ENCODE results near the gene GSDME. TPM values are rescaled to one million over a fixed set of nuclear protein-coding genes. Genes with fewer than 3 reads are reported as not detected.

Gene GSDME
- total and polyA plus RNA-seq, 2 of the 4 experiments (the other 2 are of a cell fraction) = 75.2 to 78.7 TPM

- no peak overlapping the region for H3K9ac ChIP-seq (ENCODE audit: low read depth, low read length)
- no TSS peak for BruUV-seq (replicated peaks)
- no peak overlapping the region for H2BK5ac ChIP-seq (ENCODE audit: low read depth, low read length, poor library complexity, severe bottlenecking)
- no peak overlapping the region for H2AK9ac ChIP-seq (replicated peaks; ENCODE audit: low read depth, low read length, poor library complexity)
- no peak overlapping the region for H3K14ac ChIP-seq (replicated peaks; ENCODE audit: low read depth, low read length)
- POLR2A ChIA-PET (ENCODE audit: unreplicated experiment) = no interaction called here
- no peak overlapping the region for H2BK20ac ChIP-seq (ENCODE audit: low read depth, low read length)
- no peaks in the 10 kb centered on the region for H3K79me1 ChIP-seq (ENCODE audit: low read depth in 1 of 2, low read length in 2 of 2)
- dilution Hi-C loops (cut with HindIII; ENCODE audit: low sequenced_read_pairs, unreplicated experiment) = no loop called here
- H4K91ac ChIP-seq (ENCODE audit: insufficient read depth, low read depth, low read length) = no peak overlapping the region
- no peak overlapping the region for H3K4ac ChIP-seq (ENCODE audit: low read depth, low read length)
- TF ChIP-seq POLR2A (IDR thresholded peaks at IDR 0.05; ENCODE audit: low read depth, low read length) (no peak), CEBPB (IDR thresholded peaks at IDR 0.05; ENCODE audit: low read depth, low read length) (no peak), MAZ (IDR thresholded peaks at IDR 0.05; ENCODE audit: borderline replicate concordance, low read depth, low read length) (no peak), RCOR1 (IDR thresholded peaks at IDR 0.05; ENCODE audit: insufficient replicate concordance, low read length) (no peak), MXI1 (IDR thresholded peaks at IDR 0.05; ENCODE audit: borderline replicate concordance, low read depth, low read length) (no peak), RFX5 (IDR thresholded peaks at IDR 0.05; ENCODE audit: low read depth, low read length) (no peak), MAFK (IDR thresholded peaks at IDR 0.05; ENCODE audit: low read depth, low read length) (no peak), RAD21 (IDR thresholded peaks at IDR 0.05; ENCODE audit: low read length) (no peak), CTCF (conservative IDR thresholded peaks at IDR 0.05; ENCODE audit: low read depth, low read length) (no peak)
- no peak for ATAC-seq (ENCODE audit: low read depth)
- H2AK5ac ChIP-seq (ENCODE audit: low read depth, low read length) = no peak overlapping the region
- H3K27me3 ChIP-seq (ENCODE audit: control insufficient read depth, insufficient read depth, low read length) = no peaks in the 10 kb centered on the region
- in situ Hi-C loops (cut with MboI; ENCODE audit: low sequenced_read_pairs) = no loop called here
- no peak overlapping the region for H3K18ac ChIP-seq (ENCODE audit: low read depth, low read length)
- intact Hi-C loops (cut with micrococcal nuclease) = no loop called here
- no peak overlapping the region for H2AFZ ChIP-seq (replicated peaks; ENCODE audit: low read length, poor library complexity)
- no peak for DNase-seq
- no peak overlapping the region for H3K56ac ChIP-seq (ENCODE audit: extremely low read depth, insufficient read depth, low read length)
- no peak overlapping the region for H3K27ac ChIP-seq (ENCODE audit: insufficient read depth, low read length)
- H4K8ac ChIP-seq (ENCODE audit: low read depth in 2 of 2, low read length in 2 of 2) = no peak overlapping the region
- CTCF ChIA-PET = no interaction called here
- 29% methylated on average over 1 of the region's 2 CpGs; no CpG with 5 or more reads in 1 of the 2 experiments for WGBS, 2 experiments (ENCODE audit: extremely low coverage in 2 of 2, insufficient read length in 1 of 2)
- no peaks in the 10 kb centered on the region for H3K9me3 ChIP-seq (ENCODE audit: control insufficient read depth, insufficient read depth, low read length)
- no peak overlapping the region for H3K4me2 ChIP-seq (ENCODE audit: low read depth, low read length)
- no peak overlapping the region for H2BK120ac ChIP-seq (ENCODE audit: low read depth, low read length)
- H3K9me1 ChIP-seq (ENCODE audit: insufficient read depth, low read length) = peaks cover 2% of the 10 kb centered on the region
- no peaks in the 10 kb centered on the region for H3K36me3 ChIP-seq (ENCODE audit: control insufficient read depth, insufficient read depth, low read length)
- H2BK15ac ChIP-seq (ENCODE audit: low read depth, low read length) = no peak overlapping the region
- H3K23ac ChIP-seq (ENCODE audit: low read depth, low read length) = no peak overlapping the region
- no peak overlapping the region for H4K5ac ChIP-seq (ENCODE audit: low read depth, low read length)
- no peak overlapping the region for H3K4me3 ChIP-seq (ENCODE audit: insufficient read depth, low read depth, low read length)
- no peaks in the 10 kb centered on the region for H4K20me1 ChIP-seq (ENCODE audit: insufficient read depth, low read length)
- no peaks in the 10 kb centered on the region for H3K4me1 ChIP-seq (ENCODE audit: control insufficient read depth, insufficient read depth, low read length)
Observed at GRCh38 chr7:24692592-24692991, 64.7 kb downstream of the GSDME start.
